Panc1 (cell line): ENCODE data around the gene MYLK.

Experiments
- CTCF ChIP-seq: fragments of 450-650 bp; IDR thresholded peaks from 2 replicates; pipeline ENCODE4 v1.5.1; 2017; ENCODE audit warnings: mild to moderate bottlenecking
- POLR2AphosphoS5 ChIP-seq: IDR thresholded peaks from 2 replicates; pipeline ENCODE4 v1.6.1; 2012; ENCODE audit warnings: mild to moderate bottlenecking, low read depth, low read length, moderate library complexity
- TF ChIP-seq, protein P1 (sequence below), 2 experiments: IDR thresholded peaks; 2 replicates each; pipeline ENCODE4 v1.6.1; 2011 to 2012; ENCODE audit warnings: low read depth in 2 of 2, control low read depth in 1 of 2, low read length in 1 of 2, mild to moderate bottlenecking in 1 of 2, moderate library complexity in 1 of 2; ENCODE audit not compliant: insufficient read depth in 1 of 2

DNA sequence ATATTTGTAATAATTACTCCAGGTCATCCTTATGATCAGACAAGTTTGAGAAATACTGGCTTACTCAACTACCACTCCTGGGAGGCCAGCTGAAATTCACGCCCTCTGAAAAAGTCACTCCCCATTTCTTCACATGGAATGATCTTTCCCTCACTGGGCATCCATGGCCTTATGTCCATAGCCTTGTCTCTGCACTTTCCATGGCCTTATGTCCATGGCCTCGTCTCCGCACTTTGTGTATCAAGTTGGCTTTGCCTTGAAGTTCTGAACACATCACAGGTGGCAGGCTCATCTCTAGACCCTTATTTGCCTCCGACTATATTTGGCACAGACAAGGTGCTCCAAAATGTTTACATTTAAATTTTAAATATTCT lies 241.2 kb downstream of the MYLK start:
- TF ChIP-seq CTCF (no peak), POLR2AphosphoS5 (no peak)
- TF ChIP-seq, protein P1, sequence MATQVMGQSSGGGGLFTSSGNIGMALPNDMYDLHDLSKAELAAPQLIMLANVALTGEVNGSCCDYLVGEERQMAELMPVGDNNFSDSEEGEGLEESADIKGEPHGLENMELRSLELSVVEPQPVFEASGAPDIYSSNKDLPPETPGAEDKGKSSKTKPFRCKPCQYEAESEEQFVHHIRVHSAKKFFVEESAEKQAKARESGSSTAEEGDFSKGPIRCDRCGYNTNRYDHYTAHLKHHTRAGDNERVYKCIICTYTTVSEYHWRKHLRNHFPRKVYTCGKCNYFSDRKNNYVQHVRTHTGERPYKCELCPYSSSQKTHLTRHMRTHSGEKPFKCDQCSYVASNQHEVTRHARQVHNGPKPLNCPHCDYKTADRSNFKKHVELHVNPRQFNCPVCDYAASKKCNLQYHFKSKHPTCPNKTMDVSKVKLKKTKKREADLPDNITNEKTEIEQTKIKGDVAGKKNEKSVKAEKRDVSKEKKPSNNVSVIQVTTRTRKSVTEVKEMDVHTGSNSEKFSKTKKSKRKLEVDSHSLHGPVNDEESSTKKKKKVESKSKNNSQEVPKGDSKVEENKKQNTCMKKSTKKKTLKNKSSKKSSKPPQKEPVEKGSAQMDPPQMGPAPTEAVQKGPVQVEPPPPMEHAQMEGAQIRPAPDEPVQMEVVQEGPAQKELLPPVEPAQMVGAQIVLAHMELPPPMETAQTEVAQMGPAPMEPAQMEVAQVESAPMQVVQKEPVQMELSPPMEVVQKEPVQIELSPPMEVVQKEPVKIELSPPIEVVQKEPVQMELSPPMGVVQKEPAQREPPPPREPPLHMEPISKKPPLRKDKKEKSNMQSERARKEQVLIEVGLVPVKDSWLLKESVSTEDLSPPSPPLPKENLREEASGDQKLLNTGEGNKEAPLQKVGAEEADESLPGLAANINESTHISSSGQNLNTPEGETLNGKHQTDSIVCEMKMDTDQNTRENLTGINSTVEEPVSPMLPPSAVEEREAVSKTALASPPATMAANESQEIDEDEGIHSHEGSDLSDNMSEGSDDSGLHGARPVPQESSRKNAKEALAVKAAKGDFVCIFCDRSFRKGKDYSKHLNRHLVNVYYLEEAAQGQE (IDR thresholded peaks at IDR 0.05; ENCODE audit: insufficient read depth in 1 of 2, low read depth in 2 of 2, low read length in 1 of 2): no peak
